Measurements from ENCODE around the gene JADE2.

The JADE2 gene

GRCh38 chr5:134554319-134555222 is 29.1 kb downstream of the JADE2 start:
- TF ChIP-seq, protein P1, sequence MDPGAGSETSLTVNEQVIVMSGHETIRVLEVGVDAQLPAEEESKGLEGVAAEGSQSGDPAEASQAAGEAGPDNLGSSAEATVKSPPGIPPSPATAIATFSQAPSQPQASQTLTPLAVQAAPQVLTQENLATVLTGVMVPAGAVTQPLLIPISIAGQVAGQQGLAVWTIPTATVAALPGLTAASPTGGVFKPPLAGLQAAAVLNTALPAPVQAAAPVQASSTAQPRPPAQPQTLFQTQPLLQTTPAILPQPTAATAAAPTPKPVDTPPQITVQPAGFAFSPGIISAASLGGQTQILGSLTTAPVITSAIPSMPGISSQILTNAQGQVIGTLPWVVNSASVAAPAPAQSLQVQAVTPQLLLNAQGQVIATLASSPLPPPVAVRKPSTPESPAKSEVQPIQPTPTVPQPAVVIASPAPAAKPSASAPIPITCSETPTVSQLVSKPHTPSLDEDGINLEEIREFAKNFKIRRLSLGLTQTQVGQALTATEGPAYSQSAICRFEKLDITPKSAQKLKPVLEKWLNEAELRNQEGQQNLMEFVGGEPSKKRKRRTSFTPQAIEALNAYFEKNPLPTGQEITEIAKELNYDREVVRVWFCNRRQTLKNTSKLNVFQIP (CRISPR knock-in tag; IDR thresholded peaks at IDR 0.05; ENCODE audit: borderline replicate concordance, low read depth), result 0 out of 2 replicates have a peak, but pooled peaks have one; percentile 7
- TF ChIP-seq SNAI2 (CRISPR knock-in tag; IDR thresholded peaks at IDR 0.05) (peak; percentile 37; the same call in 1 of the 2 replicates), TOX (CRISPR knock-in tag; IDR thresholded peaks at IDR 0.05; ENCODE audit: borderline replicate concordance) (no peak), ZNF8 (CRISPR knock-in tag; IDR thresholded peaks at IDR 0.05) (peak; percentile 2; the same call in 1 of the 2 replicates), RARB (CRISPR knock-in tag; IDR thresholded peaks at IDR 0.05) (no peak; the same call in 1 of the 2 replicates), CREB5 (CRISPR knock-in tag; IDR thresholded peaks at IDR 0.05; ENCODE audit: low read depth) (peak; percentile 26; the same call in 1 of the 2 replicates), ISL1 (CRISPR knock-in tag; IDR thresholded peaks at IDR 0.05) (peak; percentile 37; the same call in 1 of the 2 replicates), TCF4 (CRISPR knock-in tag; IDR thresholded peaks at IDR 0.05; ENCODE audit: borderline replicate concordance) (peak; percentile 94), CSDC2 (CRISPR knock-in tag; IDR thresholded peaks at IDR 0.05) (no peak), CSRNP3 (CRISPR knock-in tag; IDR thresholded peaks at IDR 0.05) (no peak), OSR1 (CRISPR knock-in tag; IDR thresholded peaks at IDR 0.05) (no peak), ZFP3 (CRISPR knock-in tag; IDR thresholded peaks at IDR 0.05) (peak; percentile 44), ESRRG (CRISPR knock-in tag; IDR thresholded peaks at IDR 0.05) (peak; percentile 45; the same call in 1 of the 2 replicates), ZFP30 (CRISPR knock-in tag; IDR thresholded peaks at IDR 0.05) (no peak), ZNF70 (CRISPR knock-in tag; IDR thresholded peaks at IDR 0.05) (peak; percentile 12; the same call in 1 of the 2 replicates), ZC3H10 (CRISPR knock-in tag; IDR thresholded peaks at IDR 0.05) (no peak), BACH2 (CRISPR knock-in tag; IDR thresholded peaks at IDR 0.05; ENCODE audit: borderline replicate concordance) (no peak), GLIS3 (CRISPR knock-in tag; IDR thresholded peaks at IDR 0.05) (no peak)
- TF ChIP-seq, protein P2, sequence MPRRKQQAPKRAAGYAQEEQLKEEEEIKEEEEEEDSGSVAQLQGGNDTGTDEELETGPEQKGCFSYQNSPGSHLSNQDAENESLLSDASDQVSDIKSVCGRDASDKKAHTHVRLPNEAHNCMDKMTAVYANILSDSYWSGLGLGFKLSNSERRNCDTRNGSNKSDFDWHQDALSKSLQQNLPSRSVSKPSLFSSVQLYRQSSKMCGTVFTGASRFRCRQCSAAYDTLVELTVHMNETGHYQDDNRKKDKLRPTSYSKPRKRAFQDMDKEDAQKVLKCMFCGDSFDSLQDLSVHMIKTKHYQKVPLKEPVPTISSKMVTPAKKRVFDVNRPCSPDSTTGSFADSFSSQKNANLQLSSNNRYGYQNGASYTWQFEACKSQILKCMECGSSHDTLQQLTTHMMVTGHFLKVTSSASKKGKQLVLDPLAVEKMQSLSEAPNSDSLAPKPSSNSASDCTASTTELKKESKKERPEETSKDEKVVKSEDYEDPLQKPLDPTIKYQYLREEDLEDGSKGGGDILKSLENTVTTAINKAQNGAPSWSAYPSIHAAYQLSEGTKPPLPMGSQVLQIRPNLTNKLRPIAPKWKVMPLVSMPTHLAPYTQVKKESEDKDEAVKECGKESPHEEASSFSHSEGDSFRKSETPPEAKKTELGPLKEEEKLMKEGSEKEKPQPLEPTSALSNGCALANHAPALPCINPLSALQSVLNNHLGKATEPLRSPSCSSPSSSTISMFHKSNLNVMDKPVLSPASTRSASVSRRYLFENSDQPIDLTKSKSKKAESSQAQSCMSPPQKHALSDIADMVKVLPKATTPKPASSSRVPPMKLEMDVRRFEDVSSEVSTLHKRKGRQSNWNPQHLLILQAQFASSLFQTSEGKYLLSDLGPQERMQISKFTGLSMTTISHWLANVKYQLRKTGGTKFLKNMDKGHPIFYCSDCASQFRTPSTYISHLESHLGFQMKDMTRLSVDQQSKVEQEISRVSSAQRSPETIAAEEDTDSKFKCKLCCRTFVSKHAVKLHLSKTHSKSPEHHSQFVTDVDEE (CRISPR knock-in tag; IDR thresholded peaks at IDR 0.05), result peak; percentile 94
- TF ChIP-seq, protein P3, sequence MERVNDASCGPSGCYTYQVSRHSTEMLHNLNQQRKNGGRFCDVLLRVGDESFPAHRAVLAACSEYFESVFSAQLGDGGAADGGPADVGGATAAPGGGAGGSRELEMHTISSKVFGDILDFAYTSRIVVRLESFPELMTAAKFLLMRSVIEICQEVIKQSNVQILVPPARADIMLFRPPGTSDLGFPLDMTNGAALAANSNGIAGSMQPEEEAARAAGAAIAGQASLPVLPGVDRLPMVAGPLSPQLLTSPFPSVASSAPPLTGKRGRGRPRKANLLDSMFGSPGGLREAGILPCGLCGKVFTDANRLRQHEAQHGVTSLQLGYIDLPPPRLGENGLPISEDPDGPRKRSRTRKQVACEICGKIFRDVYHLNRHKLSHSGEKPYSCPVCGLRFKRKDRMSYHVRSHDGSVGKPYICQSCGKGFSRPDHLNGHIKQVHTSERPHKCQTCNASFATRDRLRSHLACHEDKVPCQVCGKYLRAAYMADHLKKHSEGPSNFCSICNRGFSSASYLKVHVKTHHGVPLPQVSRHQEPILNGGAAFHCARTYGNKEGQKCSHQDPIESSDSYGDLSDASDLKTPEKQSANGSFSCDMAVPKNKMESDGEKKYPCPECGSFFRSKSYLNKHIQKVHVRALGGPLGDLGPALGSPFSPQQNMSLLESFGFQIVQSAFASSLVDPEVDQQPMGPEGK (CRISPR knock-in tag; IDR thresholded peaks at IDR 0.05; ENCODE audit: borderline replicate concordance), result no peak
- ATAC-seq, result peak; percentile 82

- ATAC-seq, result no peak
- TF ChIP-seq ESRRG (CRISPR knock-in tag; IDR thresholded peaks at IDR 0.05) (no peak), ZFP3 (CRISPR knock-in tag; IDR thresholded peaks at IDR 0.05) (no peak), BACH2 (CRISPR knock-in tag; IDR thresholded peaks at IDR 0.05; ENCODE audit: borderline replicate concordance) (no peak), OSR1 (CRISPR knock-in tag; IDR thresholded peaks at IDR 0.05) (no peak), ZFP30 (CRISPR knock-in tag; IDR thresholded peaks at IDR 0.05) (no peak), CSRNP3 (CRISPR knock-in tag; IDR thresholded peaks at IDR 0.05) (no peak)
- TF ChIP-seq, protein P2 (CRISPR knock-in tag; IDR thresholded peaks at IDR 0.05), result peak; percentile 51; the same call in 1 of the 2 replicates
- TF ChIP-seq, protein P3 (CRISPR knock-in tag; IDR thresholded peaks at IDR 0.05; ENCODE audit: borderline replicate concordance), result no peak
Measured at GRCh38 chr5:134555223-134555889, 29.9 kb downstream of the JADE2 start.

All from SK-N-SH treated with all-trans-retinoic acid at 6 μM for 48 hours (cell line).